ENCODE measurements around the gene CAMTA1.

Gene CAMTA1

GRCh38 chr1:7644961-7645750 is 859.9 kb downstream of the CAMTA1 start:
- Histone ChIP-seq H3K27me3 (no peaks in the 10 kb centered on the region), H3K36me3 (no peaks in the 10 kb centered on the region), H3K9ac (no peak overlapping the region; a peak in 1 of 22 replicates), H3K4me1 (peaks cover 14 to 74% (median 62%) of the 10 kb centered on the region in 10 experiments), H3K27ac (peak overlapping the region in 3 of 11 experiments; percentile 19 to 40 (median 28); a peak in 5 of 22 replicates), H3K4me3 (no peak overlapping the region), H3K9me3 (replicated peaks in 1 of 11) (peaks cover 0 to 5% (median 0%) of the 10 kb centered on the region in 11 experiments; a peak in 2 of 22 replicates), H3K4me2 (peak overlapping the region in 7 of 11 experiments; percentile 24 to 54 (median 40); a peak in 15 of 22 replicates), H4K20me1 (0 out of 22 replicates have a peak, but pooled peaks cover 0 to 6% (median 0%) of the 10 kb centered on the region in 11 experiments)
- TF ChIP-seq Cebpa-rat (IDR thresholded peaks at IDR 0.05), result no peak

DNA sequence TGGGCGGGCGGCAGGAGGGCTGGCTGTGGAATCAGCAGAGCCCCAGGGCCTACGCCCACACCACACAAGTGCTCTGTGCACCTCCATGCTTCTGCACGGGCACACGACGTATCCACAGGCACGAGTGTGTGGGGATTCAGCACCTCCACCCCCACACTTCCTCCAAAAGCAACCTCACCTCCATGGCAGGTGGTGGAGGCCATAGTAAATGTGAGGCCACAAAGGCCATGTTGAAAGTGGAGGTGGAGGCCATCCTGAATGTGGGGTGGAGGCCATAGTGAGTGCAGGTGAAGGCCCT is 860.4 kb downstream of the CAMTA1 start:
- Histone ChIP-seq H3K27me3 (no peaks in the 10 kb centered on the region), H4K20me1 (0 out of 22 replicates have a peak, but pooled peaks cover 0 to 6% (median 0%) of the 10 kb centered on the region in 11 experiments), H3K4me3 (no peak overlapping the region), H3K4me2 (peak overlapping the region in 7 of 11 experiments; percentile 24 to 54 (median 40); a peak in 15 of 22 replicates), H3K9ac (no peak overlapping the region; a peak in 1 of 22 replicates), H3K27ac (peak overlapping the region in 1 of 11 experiments; percentile 28; a peak in 2 of 22 replicates), H3K4me1 (peaks cover 14 to 72% (median 65%) of the 10 kb centered on the region in 10 experiments), H3K36me3 (no peaks in the 10 kb centered on the region), H3K9me3 (replicated peaks in 1 of 11) (peaks cover 0 to 5% (median 0%) of the 10 kb centered on the region in 11 experiments; a peak in 2 of 22 replicates)
- no peak for TF ChIP-seq Cebpa-rat (IDR thresholded peaks at IDR 0.05)

DNA sequence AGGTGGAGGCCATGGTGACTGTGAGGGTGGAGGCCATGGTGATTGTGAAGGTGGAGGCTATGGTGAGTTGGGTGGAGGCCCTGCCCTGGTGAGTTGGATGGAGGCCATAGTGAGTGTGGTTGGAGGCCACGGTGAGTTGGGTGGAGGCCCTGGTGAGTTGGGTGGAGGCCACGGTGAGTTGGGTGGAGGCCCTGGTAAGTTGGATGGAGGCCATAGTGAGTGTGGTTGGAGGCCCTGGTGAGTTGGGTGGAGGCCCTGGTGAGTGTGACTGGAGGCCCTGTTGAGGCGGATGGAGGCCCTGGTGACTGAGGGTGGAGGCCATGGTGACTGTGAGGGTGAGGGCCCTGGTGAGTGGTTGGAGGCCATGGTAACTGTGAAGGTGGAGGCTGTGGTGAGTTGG is 860.9 kb downstream of the CAMTA1 start:
- Histone ChIP-seq H4K20me1 (0 out of 22 replicates have a peak, but pooled peaks cover 0 to 6% (median 0%) of the 10 kb centered on the region in 11 experiments), H3K36me3 (no peaks in the 10 kb centered on the region), H3K4me1 (peaks cover 14 to 75% (median 66%) of the 10 kb centered on the region in 10 experiments), H3K4me3 (no peak overlapping the region), H3K4me2 (peak overlapping the region in 4 of 11 experiments; percentile 40 to 54 (median 48); a peak in 5 of 22 replicates), H3K9ac (no peak overlapping the region), H3K27ac (peak overlapping the region in 4 of 11 experiments; percentile 20 to 90 (median 64); a peak in 5 of 22 replicates), H3K9me3 (replicated peaks in 1 of 11) (peaks cover 0 to 5% (median 0%) of the 10 kb centered on the region in 11 experiments; a peak in 2 of 22 replicates), H3K27me3 (no peaks in the 10 kb centered on the region)
- no peak for TF ChIP-seq Cebpa-rat (IDR thresholded peaks at IDR 0.05)

DNA sequence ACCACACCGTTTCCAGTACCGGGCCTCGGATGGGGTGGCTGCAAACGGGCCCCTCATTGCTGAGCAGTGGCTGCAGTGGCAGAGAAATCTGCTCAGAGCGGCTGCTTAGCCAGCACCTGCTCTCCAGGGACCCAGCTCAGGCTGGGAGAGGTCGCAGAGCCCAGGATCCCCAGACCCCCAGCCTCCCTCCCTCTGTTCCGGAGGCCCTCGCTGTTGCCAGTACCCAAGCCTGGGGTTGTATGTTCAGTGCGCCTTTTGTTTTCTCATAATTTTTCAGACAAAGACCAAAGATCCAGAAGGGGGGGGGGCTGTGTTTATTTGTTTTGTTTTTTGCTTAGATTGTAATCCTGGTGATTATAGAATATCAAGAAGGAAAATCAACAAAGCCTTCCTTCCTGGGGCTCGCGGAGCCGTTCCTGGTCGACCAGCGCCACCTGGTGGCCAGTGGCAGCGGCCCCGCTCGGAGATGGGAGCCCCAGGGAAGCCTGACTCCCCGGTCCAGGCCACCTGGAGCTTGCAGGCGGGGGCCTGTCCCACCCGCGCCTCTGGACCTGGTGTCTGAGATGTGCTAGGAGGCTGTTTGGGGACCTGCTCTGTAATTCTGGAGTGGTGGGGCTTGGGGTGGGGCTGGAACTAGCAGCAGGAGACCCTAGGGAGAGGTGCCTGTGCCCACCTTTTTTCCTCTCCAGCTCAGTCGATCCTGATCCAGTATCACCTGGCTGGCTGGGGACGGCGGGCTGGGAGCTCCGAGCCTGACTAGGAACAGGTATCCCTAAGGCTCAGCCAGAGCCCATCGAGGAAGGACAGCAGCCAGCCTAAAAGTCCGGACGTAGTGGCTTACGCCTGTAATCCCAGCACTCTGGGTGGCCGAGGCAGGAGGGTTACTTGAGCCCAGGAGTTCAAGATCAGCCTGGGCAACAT is 862.0 kb downstream of the CAMTA1 start:
- Histone ChIP-seq H3K27me3 (no peaks in the 10 kb centered on the region), H3K9me3 (replicated peaks in 1 of 11) (peaks cover 0 to 5% (median 0%) of the 10 kb centered on the region in 11 experiments; a peak in 2 of 22 replicates), H4K20me1 (0 out of 22 replicates have a peak, but pooled peaks cover 0 to 3% (median 0%) of the 10 kb centered on the region in 11 experiments), H3K4me1 (peaks cover 14 to 76% (median 67%) of the 10 kb centered on the region in 10 experiments), H3K36me3 (no peaks in the 10 kb centered on the region), H3K27ac (peak overlapping the region in 8 of 11 experiments; percentile 81 to 90 (median 88); a peak in 15 of 22 replicates), H3K4me2 (peak overlapping the region in 7 of 11 experiments; percentile 26 to 87 (median 83); a peak in 8 of 22 replicates), H3K4me3 (no peak overlapping the region), H3K9ac (peak overlapping the region in 4 of 11 experiments; percentile 37 to 76 (median 68); a peak in 5 of 22 replicates)
- no peak for TF ChIP-seq Cebpa-rat (IDR thresholded peaks at IDR 0.05)

- TF ChIP-seq Cebpa-rat (IDR thresholded peaks at IDR 0.05), result peak in 9 of 11 experiments; percentile 67 to 98 (median 91); a peak in 18 of 22 replicates
- no peaks in the 10 kb centered on the region for H4K20me1 ChIP-seq
Measured at GRCh38 chr1:7648761-7649384, 863.6 kb downstream of the CAMTA1 start.

DNA sequence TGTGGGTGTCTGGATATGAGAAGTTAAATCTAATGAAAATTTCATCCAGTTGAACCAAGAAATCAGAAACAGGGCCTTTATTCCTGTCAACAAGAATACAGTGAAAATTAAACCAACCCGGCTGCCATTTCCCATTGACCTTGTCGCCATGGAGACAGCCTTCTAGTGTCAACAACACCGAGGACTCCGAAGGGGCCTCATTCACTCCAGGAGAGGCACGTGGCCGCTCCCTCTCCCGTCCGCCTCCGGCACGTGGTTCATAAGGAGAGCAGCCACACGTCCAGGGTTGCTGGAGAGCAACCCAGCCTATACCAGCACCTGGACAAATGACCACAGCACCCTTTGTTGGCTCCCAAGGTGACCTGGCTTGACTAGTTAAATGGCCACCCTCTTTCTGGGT is 865.5 kb downstream of the CAMTA1 start:
- peak overlapping the region in 1 of 11 experiments; percentile 73; a peak in 1 of 22 replicates for H3K4me2 ChIP-seq

More at GRCh38 chr1:7648761-7649384, 863.6 kb downstream of the CAMTA1 start:
- peaks cover 14 to 74% (median 62%) of the 10 kb centered on the region in 10 experiments for H3K4me1 ChIP-seq
- H3K27me3 ChIP-seq, result no peaks in the 10 kb centered on the region
- peaks cover 0 to 5% (median 0%) of the 10 kb centered on the region in 11 experiments; a peak in 2 of 22 replicates for H3K9me3 ChIP-seq (replicated peaks in 1 of 11)
- H3K4me3 ChIP-seq, result 0 out of 20 replicates have a peak overlapping the region, but pooled peaks of 1 of the 10 experiments have one; percentile 6
- peak overlapping the region in 10 of 11 experiments; percentile 22 to 78 (median 73); a peak in 17 of 22 replicates for H3K9ac ChIP-seq
- H3K27ac ChIP-seq, result peak overlapping the region in 10 of 11 experiments; percentile 10 to 90 (median 86); a peak in 19 of 22 replicates
- H3K4me2 ChIP-seq, result peak overlapping the region; percentile 67 to 91 (median 83)
- H3K36me3 ChIP-seq, result no peaks in the 10 kb centered on the region

DNA sequence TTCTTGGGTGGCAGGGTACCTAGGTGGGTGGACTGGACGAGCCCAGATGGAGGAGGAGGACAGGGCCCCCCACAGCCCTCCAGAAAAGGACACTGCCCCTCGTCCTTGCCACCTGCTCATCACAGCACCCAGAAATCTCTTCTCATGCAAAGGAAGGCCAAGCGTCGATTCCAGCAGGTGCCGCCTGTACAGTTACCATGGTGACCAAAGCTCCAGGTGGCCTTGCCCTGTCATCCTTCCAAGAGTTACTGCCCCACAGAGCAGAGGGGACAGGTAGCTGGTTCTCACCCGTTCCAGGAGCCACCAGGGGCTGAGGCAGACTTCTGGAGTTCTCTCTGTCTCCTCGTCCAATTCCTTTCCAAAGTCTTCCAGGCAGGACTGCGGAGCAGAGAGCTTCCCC is 865.9 kb downstream of the CAMTA1 start:
- Histone ChIP-seq H3K36me3 (no peaks in the 10 kb centered on the region), H3K4me3 (no peak overlapping the region), H3K27me3 (no peaks in the 10 kb centered on the region), H3K9ac (no peak overlapping the region; a peak in 1 of 22 replicates), H3K4me1 (peaks cover 14 to 65% (median 52%) of the 10 kb centered on the region in 10 experiments), H3K9me3 (replicated peaks in 1 of 11) (no peaks in the 10 kb centered on the region), H4K20me1 (no peaks in the 10 kb centered on the region; a peak in 1 of 22 replicates), H3K4me2 (peak overlapping the region in 7 of 11 experiments; percentile 0 to 62 (median 42); a peak in 8 of 22 replicates), H3K27ac (peak overlapping the region in 6 of 11 experiments; percentile 1 to 90 (median 63); a peak in 7 of 22 replicates)
- TF ChIP-seq Cebpa-rat (IDR thresholded peaks at IDR 0.05), result no peak

More for the DNA sequence above, 865.5 kb downstream of the CAMTA1 start:
- H3K27me3 ChIP-seq, result no peaks in the 10 kb centered on the region
- no peak overlapping the region; a peak in 1 of 22 replicates for H3K9ac ChIP-seq
- peak overlapping the region in 7 of 11 experiments; percentile 39 to 90 (median 87); a peak in 10 of 22 replicates for H3K27ac ChIP-seq
- H3K4me3 ChIP-seq, result no peak overlapping the region
- H4K20me1 ChIP-seq, result no peaks in the 10 kb centered on the region
- H3K4me1 ChIP-seq, result peaks cover 14 to 69% (median 54%) of the 10 kb centered on the region in 10 experiments
- no peak for TF ChIP-seq Cebpa-rat (IDR thresholded peaks at IDR 0.05)
- H3K9me3 ChIP-seq (replicated peaks in 1 of 11), result no peaks in the 10 kb centered on the region
- no peaks in the 10 kb centered on the region for H3K36me3 ChIP-seq

Measured in BLaER1 treated with 17β-estradiol and CSF1 and Interleukin-3, amounts not matched to agents 10 nM and 100 nM (cell line).